Lower lobe of right lung (tissue), 2 donors: ENCODE measurements around the gene TMEM123. TPM values are rescaled to one million over a fixed set of nuclear protein-coding genes. Genes with fewer than 3 reads are reported as not detected.

Experiments
- ATAC-seq, 2 donors: fragments of 200-7000 bp; cut with Tn5 transposase; one replicate each; pipeline ENCODE4 v1.9.1; 2020 to 2022; ENCODE audit warnings: mild to moderate bottlenecking in 2 of 2, moderate library complexity in 2 of 2
- DNase-seq: peaks from one replicate; pipeline ENCODE4 v3.0.0-alpha.2; 2020
- H3K27ac ChIP-seq: fragments of 200-600 bp; one replicate; pipeline ENCODE4 v1.8.0; 2022
- H3K27me3 ChIP-seq: fragments of 200-600 bp; one replicate; pipeline ENCODE4 v1.8.0; 2022; ENCODE audit warnings: low read depth
- H3K36me3 ChIP-seq: fragments of 200-600 bp; one replicate; pipeline ENCODE4 v1.8.0; 2022; ENCODE audit warnings: mild to moderate bottlenecking
- H3K4me1 ChIP-seq: fragments of 200-600 bp; one replicate; pipeline ENCODE4 v1.8.0; 2022
- H3K4me3 ChIP-seq: fragments of 200-600 bp; one replicate; pipeline ENCODE4 v1.8.0; 2022; ENCODE audit warnings: mild to moderate bottlenecking
- H3K9me3 ChIP-seq: fragments of 200-600 bp; one replicate; pipeline ENCODE4 v1.8.0; 2022
- CTCF ChIP-seq: fragments of 200-600 bp; IDR thresholded peaks from one replicate; pipeline ENCODE4 v1.8.0; 2022; ENCODE audit warnings: antibody characterized with exemption, mild to moderate bottlenecking
- intact Hi-C: fragments of 100-400 bp; cut with DNase I; formaldehyde crosslinking; loops from one replicate; pipeline ENCODE4 v1.11.0; 2022
- total RNA-seq: library from RNA; stranded (reverse); fragmentation: NEBNext Ultra II Directional; extraction: Animal tissue kit (Norgen Biotek cat#: 25700); gene quantifications from one replicate; pipeline ENCODE4 v1.2.1, GENCODE V29; 2021
- donor health status: DM: no; HTN: yes; CAD: no; lungs with severe emphysema.

Gene TMEM123
- total RNA-seq, 1 donor from 2014 or later: 199 TPM

- no peak overlapping the region for H3K4me3 ChIP-seq
- H3K27me3 ChIP-seq: no peaks in the 10 kb centered on the region
- H3K4me1 ChIP-seq: peaks cover 14% of the 10 kb centered on the region
- DNase-seq (no peak), ATAC-seq (peak; percentile 36 to 61)
- intact Hi-C loops: no loop called here
- no peaks in the 10 kb centered on the region for H3K9me3 ChIP-seq
- TF ChIP-seq CTCF: no peak
- H3K27ac ChIP-seq: peak overlapping the region; percentile 15
- H3K36me3 ChIP-seq: peaks cover 73% of the 10 kb centered on the region
Observed at GRCh38 chr11:102384419-102385079, 68.0 kb downstream of the TMEM123 start.

GRCh38 chr11:102383839-102384238 lies 68.7 kb downstream of the TMEM123 start:
- TF ChIP-seq CTCF: no peak
- Histone ChIP-seq H3K27me3 (no peaks in the 10 kb centered on the region), H3K9me3 (no peaks in the 10 kb centered on the region), H3K36me3 (peaks cover 73% of the 10 kb centered on the region), H3K4me1 (peaks cover 14% of the 10 kb centered on the region), H3K27ac (no peak overlapping the region), H3K4me3 (no peak overlapping the region)
- intact Hi-C loops: no loop called here
- no peak for DNase-seq
- ATAC-seq: no peak

GRCh38 chr11:102382384-102382783 lies 70.2 kb downstream of the TMEM123 start:
- H3K4me1 ChIP-seq: peaks cover 14% of the 10 kb centered on the region
- intact Hi-C loops: no loop called here
- no peak overlapping the region for H3K27ac ChIP-seq
- no peak overlapping the region for H3K4me3 ChIP-seq
- no peaks in the 10 kb centered on the region for H3K9me3 ChIP-seq
- H3K36me3 ChIP-seq: peaks cover 74% of the 10 kb centered on the region
- no peaks in the 10 kb centered on the region for H3K27me3 ChIP-seq
- no peak for DNase-seq
- ATAC-seq: no peak
- no peak for TF ChIP-seq CTCF

- H3K4me1 ChIP-seq: peaks cover under 1% of the 10 kb centered on the region
- no peak for ATAC-seq
- no peak for DNase-seq
- H3K9me3 ChIP-seq: no peaks in the 10 kb centered on the region
- peaks cover 64% of the 10 kb centered on the region for H3K36me3 ChIP-seq
- intact Hi-C loops: no loop called here
- H3K27me3 ChIP-seq: no peaks in the 10 kb centered on the region
- no peak for TF ChIP-seq CTCF
- no peak overlapping the region for H3K4me3 ChIP-seq
- H3K27ac ChIP-seq: no peak overlapping the region
Observed at GRCh38 chr11:102378818-102379217, 73.7 kb downstream of the TMEM123 start.

- H3K36me3 ChIP-seq: peaks cover 64% of the 10 kb centered on the region
- ATAC-seq: no peak
Observed at GRCh38 chr11:102377891-102378290, 74.7 kb downstream of the TMEM123 start.

More at GRCh38 chr11:102377891-102378290, 74.7 kb downstream of the TMEM123 start:
- no peak for TF ChIP-seq CTCF
- Histone ChIP-seq H3K27me3 (no peaks in the 10 kb centered on the region), H3K4me3 (no peak overlapping the region), H3K4me1 (no peaks in the 10 kb centered on the region), H3K27ac (no peak overlapping the region), H3K9me3 (no peaks in the 10 kb centered on the region)
- intact Hi-C loops: no loop called here
- DNase-seq: no peak
